ENCODE results near the gene AANAT.
A peak's percentile ranks its signal among the peaks of the same experiment; 100 is the strongest.

The AANAT gene

GRCh38 chr17:76491271-76492122 lies 24.1 kb downstream of the AANAT start:
- no peak for DNase-seq

- peak; percentile 17 for DNase-seq
Observed at GRCh38 chr17:76492123-76492988, 25.0 kb downstream of the AANAT start.

- peak; percentile 56 for DNase-seq
Observed at GRCh38 chr17:76492989-76493501, 25.6 kb downstream of the AANAT start.

GRCh38 chr17:76493505-76494167 lies 26.2 kb downstream of the AANAT start:
- peak; percentile 47 for DNase-seq

GRCh38 chr17:76495663-76496400 lies 28.4 kb downstream of the AANAT start:
- DNase-seq, result no peak

- DNase-seq, result no peak
Observed at GRCh38 chr17:76496464-76496863, 29.1 kb downstream of the AANAT start.

- no peak for DNase-seq
Observed at GRCh38 chr17:76497699-76497978, 30.2 kb downstream of the AANAT start.

GRCh38 chr17:76497979-76498875 lies 30.8 kb downstream of the AANAT start:
- DNase-seq, result no peak

- DNase-seq, result peak; percentile 21
Observed at GRCh38 chr17:76498876-76499251, 31.5 kb downstream of the AANAT start.

GRCh38 chr17:76499267-76499667 lies 31.9 kb downstream of the AANAT start:
- no peak for DNase-seq

- DNase-seq, result no peak
Observed at GRCh38 chr17:76500074-76500746, 32.8 kb downstream of the AANAT start.

- DNase-seq, result no peak
Observed at GRCh38 chr17:76500747-76501017, 33.3 kb downstream of the AANAT start.

- DNase-seq, result peak; percentile 96
Observed at GRCh38 chr17:76501018-76501826, 33.8 kb downstream of the AANAT start, which contains the start of gene RHBDF2. Gene RHBDF2, minus strand, starts transcription at chr17:76501423. Its CDS starts 19,899 bp downstream, at chr17:76481524.

GRCh38 chr17:76501827-76502307 lies 34.5 kb downstream of the AANAT start:
- DNase-seq, result no peak

GRCh38 chr17:76502341-76503211 lies 35.2 kb downstream of the AANAT start:
- DNase-seq, result no peak

- no peak for DNase-seq
Observed at GRCh38 chr17:76504117-76504516, 36.7 kb downstream of the AANAT start.

- DNase-seq, result peak; percentile 93
Observed at GRCh38 chr17:76506408-76507345, 39.3 kb downstream of the AANAT start.
